Loucy (cell line): Measurements from ENCODE around the gene MARK1.

Experiments
- EZH2phosphoT487 ChIP-seq: fragments of 200-600 bp; IDR thresholded peaks from 2 replicates; pipeline ENCODE4 v1.6.1; 2018; ENCODE audit warnings: antibody characterized with exemption, mild to moderate bottlenecking, moderate library complexity, borderline replicate concordance
- TF ChIP-seq, protein P1 (sequence below): fragments of 200-600 bp; sonication (generic); conservative IDR thresholded peaks from 2 replicates; pipeline ENCODE4 v1.5.1; 2014; ENCODE audit warnings: mild to moderate bottlenecking, antibody characterized with exemption, low read length

DNA sequence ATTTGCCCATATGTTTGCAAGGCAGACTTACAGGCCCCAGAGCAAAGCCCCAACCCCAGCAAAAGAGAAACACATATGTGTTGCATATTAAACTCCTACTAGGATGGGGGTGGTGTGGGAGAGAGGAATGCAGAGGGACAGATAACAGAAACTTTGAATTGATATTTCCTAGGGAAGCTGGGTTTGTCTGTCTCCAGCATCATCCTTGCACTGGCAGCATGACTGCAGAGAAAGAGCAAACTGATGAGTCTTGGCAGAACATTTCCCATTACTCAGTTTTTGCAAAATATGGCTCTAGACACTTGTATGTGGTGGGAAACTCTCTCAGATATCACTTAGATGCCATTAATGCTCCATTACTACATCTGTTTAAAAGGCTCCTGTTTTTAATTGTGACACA, 43.8 kb upstream of the MARK1 start:
- TF ChIP-seq, protein P1, sequence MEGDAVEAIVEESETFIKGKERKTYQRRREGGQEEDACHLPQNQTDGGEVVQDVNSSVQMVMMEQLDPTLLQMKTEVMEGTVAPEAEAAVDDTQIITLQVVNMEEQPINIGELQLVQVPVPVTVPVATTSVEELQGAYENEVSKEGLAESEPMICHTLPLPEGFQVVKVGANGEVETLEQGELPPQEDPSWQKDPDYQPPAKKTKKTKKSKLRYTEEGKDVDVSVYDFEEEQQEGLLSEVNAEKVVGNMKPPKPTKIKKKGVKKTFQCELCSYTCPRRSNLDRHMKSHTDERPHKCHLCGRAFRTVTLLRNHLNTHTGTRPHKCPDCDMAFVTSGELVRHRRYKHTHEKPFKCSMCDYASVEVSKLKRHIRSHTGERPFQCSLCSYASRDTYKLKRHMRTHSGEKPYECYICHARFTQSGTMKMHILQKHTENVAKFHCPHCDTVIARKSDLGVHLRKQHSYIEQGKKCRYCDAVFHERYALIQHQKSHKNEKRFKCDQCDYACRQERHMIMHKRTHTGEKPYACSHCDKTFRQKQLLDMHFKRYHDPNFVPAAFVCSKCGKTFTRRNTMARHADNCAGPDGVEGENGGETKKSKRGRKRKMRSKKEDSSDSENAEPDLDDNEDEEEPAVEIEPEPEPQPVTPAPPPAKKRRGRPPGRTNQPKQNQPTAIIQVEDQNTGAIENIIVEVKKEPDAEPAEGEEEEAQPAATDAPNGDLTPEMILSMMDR, result no peak
- TF ChIP-seq EZH2phosphoT487, result no peak
